ENCODE data around the gene PALLD.

GRCh38 chr4:168886351-168886750 lies 389.5 kb downstream of the PALLD start:
- TF ChIP-seq, protein P1, sequence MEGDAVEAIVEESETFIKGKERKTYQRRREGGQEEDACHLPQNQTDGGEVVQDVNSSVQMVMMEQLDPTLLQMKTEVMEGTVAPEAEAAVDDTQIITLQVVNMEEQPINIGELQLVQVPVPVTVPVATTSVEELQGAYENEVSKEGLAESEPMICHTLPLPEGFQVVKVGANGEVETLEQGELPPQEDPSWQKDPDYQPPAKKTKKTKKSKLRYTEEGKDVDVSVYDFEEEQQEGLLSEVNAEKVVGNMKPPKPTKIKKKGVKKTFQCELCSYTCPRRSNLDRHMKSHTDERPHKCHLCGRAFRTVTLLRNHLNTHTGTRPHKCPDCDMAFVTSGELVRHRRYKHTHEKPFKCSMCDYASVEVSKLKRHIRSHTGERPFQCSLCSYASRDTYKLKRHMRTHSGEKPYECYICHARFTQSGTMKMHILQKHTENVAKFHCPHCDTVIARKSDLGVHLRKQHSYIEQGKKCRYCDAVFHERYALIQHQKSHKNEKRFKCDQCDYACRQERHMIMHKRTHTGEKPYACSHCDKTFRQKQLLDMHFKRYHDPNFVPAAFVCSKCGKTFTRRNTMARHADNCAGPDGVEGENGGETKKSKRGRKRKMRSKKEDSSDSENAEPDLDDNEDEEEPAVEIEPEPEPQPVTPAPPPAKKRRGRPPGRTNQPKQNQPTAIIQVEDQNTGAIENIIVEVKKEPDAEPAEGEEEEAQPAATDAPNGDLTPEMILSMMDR (IDR thresholded peaks at IDR 0.05; ENCODE audit: extremely low read depth in 1 of 2, insufficient read depth in 1 of 2, low read depth in 1 of 2, low read length in 2 of 2): no peak
- TF ChIP-seq POLR2A (IDR thresholded peaks at IDR 0.05; ENCODE audit: low read depth, low read length) (no peak), EZH2 (IDR thresholded peaks at IDR 0.05; ENCODE audit: borderline replicate concordance, low read depth, low read length, severe bottlenecking) (no peak), POLR2AphosphoS5 (IDR thresholded peaks at IDR 0.05; ENCODE audit: insufficient read depth, low read depth, low read length) (no peak), JUN (IDR thresholded peaks at IDR 0.05; ENCODE audit: borderline replicate concordance, insufficient read depth, insufficient read length, low read depth) (no peak), MYC (IDR thresholded peaks at IDR 0.05; ENCODE audit: low read depth, low read length) (no peak)
- TF ChIP-seq, protein P2, sequence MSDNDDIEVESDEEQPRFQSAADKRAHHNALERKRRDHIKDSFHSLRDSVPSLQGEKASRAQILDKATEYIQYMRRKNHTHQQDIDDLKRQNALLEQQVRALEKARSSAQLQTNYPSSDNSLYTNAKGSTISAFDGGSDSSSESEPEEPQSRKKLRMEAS (IDR thresholded peaks at IDR 0.05; ENCODE audit: insufficient read depth, insufficient read length): no peak

Data from endothelial cell of umbilical vein (primary cell).